Loucy (cell line): ENCODE data around the gene ARMH2.

ENCODE experiments used
- H2AFZ ChIP-seq: fragments of 200-600 bp; sonication (generic); 2 replicates; pipeline ENCODE4 v1.6.0; 2016; ENCODE audit warnings: antibody characterized with exemption, mild to moderate bottlenecking, low read length, moderate library complexity
- H3F3A ChIP-seq: fragments of 200-600 bp; 2 replicates; pipeline ENCODE4 v1.6.0; 2016; ENCODE audit warnings: antibody characterized with exemption, low read depth, mild to moderate bottlenecking
- H3K27me3 ChIP-seq: fragments of 200-600 bp; sonication (generic); 2 replicates; pipeline ENCODE4 v1.6.1; 2014; ENCODE audit warnings: low read length, mild to moderate bottlenecking; ENCODE audit not compliant: insufficient read depth, poor library complexity, severe bottlenecking
- H3K36me3 ChIP-seq: fragments of 200-600 bp; sonication (generic); 2 replicates; pipeline ENCODE4 v1.6.1; 2016; ENCODE audit warnings: low read length; ENCODE audit not compliant: insufficient read depth
- H3K4me1 ChIP-seq: fragments of 200-600 bp; sonication (generic); 2 replicates; pipeline ENCODE4 v1.5.1; 2014; ENCODE audit warnings: low read length, mild to moderate bottlenecking; ENCODE audit not compliant: insufficient read depth, poor library complexity, severe bottlenecking
- H3K4me2 ChIP-seq: fragments of 200-600 bp; sonication (generic); 2 replicates; pipeline ENCODE4 v1.6.0; 2014; ENCODE audit warnings: antibody characterized with exemption, low read length, low read depth, mild to moderate bottlenecking; ENCODE audit not compliant: poor library complexity, severe bottlenecking
- H3K4me3 ChIP-seq: fragments of 200-600 bp; sonication (generic); 2 replicates; pipeline ENCODE4 v1.5.1; 2014; ENCODE audit warnings: low read length, mild to moderate bottlenecking, mixed read lengths; ENCODE audit not compliant: poor library complexity, severe bottlenecking
- H3K79me2 ChIP-seq: fragments of 200-600 bp; sonication (generic); 2 replicates; pipeline ENCODE4 v1.6.1; 2014; ENCODE audit warnings: low read length; ENCODE audit not compliant: insufficient read depth
- H3K9ac ChIP-seq: fragments of 200-600 bp; sonication (generic); 2 replicates; pipeline ENCODE4 v1.6.0; 2014; ENCODE audit warnings: mild to moderate bottlenecking, low read depth, low read length, moderate library complexity; ENCODE audit not compliant: poor library complexity, severe bottlenecking
- H3K9me2 ChIP-seq: fragments of 200-600 bp; sonication (generic); replicated peaks from 2 replicates; pipeline ENCODE4 v1.6.1; 2016; ENCODE audit warnings: low read depth, low read length, mixed read lengths
- H3K9me3 ChIP-seq: fragments of 200-600 bp; sonication (generic); 2 replicates; pipeline ENCODE4 v1.6.1; 2014; ENCODE audit warnings: mild to moderate bottlenecking, antibody characterized with exemption, low read length, low read depth; ENCODE audit not compliant: insufficient read depth
- H4K20me1 ChIP-seq: fragments of 200-600 bp; sonication (generic); 2 replicates; pipeline ENCODE4 v1.6.0; 2014; ENCODE audit warnings: antibody characterized with exemption, low read length, mild to moderate bottlenecking; ENCODE audit not compliant: insufficient read depth, poor library complexity, severe bottlenecking
- CTCF ChIP-seq: fragments of 200-600 bp; sonication (generic); conservative IDR thresholded peaks from 2 replicates; pipeline ENCODE4 v1.5.1; 2014; ENCODE audit warnings: mild to moderate bottlenecking, antibody characterized with exemption, low read length
- EZH2phosphoT487 ChIP-seq: fragments of 200-600 bp; IDR thresholded peaks from 2 replicates; pipeline ENCODE4 v1.6.1; 2018; ENCODE audit warnings: antibody characterized with exemption, mild to moderate bottlenecking, moderate library complexity, borderline replicate concordance

The ARMH2 gene

GRCh38 chr6:24823185-24823584, 24.5 kb upstream of the ARMH2 start:
- Histone ChIP-seq H3K4me2 (no peak overlapping the region), H3K9ac (no peak overlapping the region), H3K9me2 (no peaks in the 10 kb centered on the region), H3F3A (no peaks in the 10 kb centered on the region), H3K4me3 (no peak overlapping the region), H3K9me3 (no peaks in the 10 kb centered on the region), H4K20me1 (no peaks in the 10 kb centered on the region), H3K4me1 (no peaks in the 10 kb centered on the region), H2AFZ (no peak overlapping the region), H3K79me2 (no peaks in the 10 kb centered on the region), H3K36me3 (peaks cover 50% of the 10 kb centered on the region), H3K27me3 (no peaks in the 10 kb centered on the region)
- TF ChIP-seq EZH2phosphoT487 = no peak
- TF ChIP-seq CTCF = no peak

GRCh38 chr6:24822696-24823095, 24.0 kb upstream of the ARMH2 start:
- no peaks in the 10 kb centered on the region for H3K79me2 ChIP-seq
- H3K9me3 ChIP-seq = no peaks in the 10 kb centered on the region
- H2AFZ ChIP-seq = no peak overlapping the region
- H3K4me2 ChIP-seq = no peak overlapping the region
- no peaks in the 10 kb centered on the region for H3K9me2 ChIP-seq
- no peak overlapping the region for H3K9ac ChIP-seq
- H3K36me3 ChIP-seq = peaks cover 50% of the 10 kb centered on the region
- H3F3A ChIP-seq = no peaks in the 10 kb centered on the region
- no peaks in the 10 kb centered on the region for H3K27me3 ChIP-seq
- no peaks in the 10 kb centered on the region for H4K20me1 ChIP-seq
- H3K4me3 ChIP-seq = no peak overlapping the region
- H3K4me1 ChIP-seq = no peaks in the 10 kb centered on the region
- TF ChIP-seq CTCF (no peak), EZH2phosphoT487 (no peak)

- H3K9me3 ChIP-seq = no peaks in the 10 kb centered on the region
- no peaks in the 10 kb centered on the region for H3K4me1 ChIP-seq
- no peak overlapping the region for H3K9ac ChIP-seq
- H3K4me2 ChIP-seq = no peak overlapping the region
- peaks cover 46% of the 10 kb centered on the region for H3K36me3 ChIP-seq
- no peaks in the 10 kb centered on the region for H4K20me1 ChIP-seq
- no peak for TF ChIP-seq CTCF
- TF ChIP-seq EZH2phosphoT487 = no peak
- no peaks in the 10 kb centered on the region for H3F3A ChIP-seq
- H3K9me2 ChIP-seq = no peaks in the 10 kb centered on the region
- H3K79me2 ChIP-seq = no peaks in the 10 kb centered on the region
- H3K4me3 ChIP-seq = no peak overlapping the region
- no peak overlapping the region for H2AFZ ChIP-seq
- no peaks in the 10 kb centered on the region for H3K27me3 ChIP-seq
These were observed 23.2 kb upstream of the ARMH2 start for GRCh38 chr6:24821860-24822444.
